ENCODE results near the gene CCNYL1.

CCNYL1 gene

GRCh38 chr2:207766041-207766551, 54.7 kb downstream of the CCNYL1 start:
- no peak for DNase-seq (ENCODE audit: low read depth)

- no peak for DNase-seq (ENCODE audit: low read depth)
These were observed 55.4 kb downstream of the CCNYL1 start for GRCh38 chr2:207766697-207767460.

GRCh38 chr2:207767461-207768167, 56.2 kb downstream of the CCNYL1 start:
- DNase-seq (ENCODE audit: low read depth) = no peak

- DNase-seq (ENCODE audit: low read depth) = no peak
These were observed 56.9 kb downstream of the CCNYL1 start for GRCh38 chr2:207768168-207768865.

- no peak for DNase-seq (ENCODE audit: low read depth)
These were observed 57.6 kb downstream of the CCNYL1 start for GRCh38 chr2:207768866-207769596.

- DNase-seq (ENCODE audit: low read depth) = no peak
These were observed 59.4 kb downstream of the CCNYL1 start for GRCh38 chr2:207770602-207771404.

- DNase-seq (ENCODE audit: low read depth) = no peak
These were observed 60.0 kb downstream of the CCNYL1 start for GRCh38 chr2:207771421-207771820.

GRCh38 chr2:207772081-207772843, 60.8 kb downstream of the CCNYL1 start:
- DNase-seq (ENCODE audit: low read depth) = no peak

- no peak for DNase-seq (ENCODE audit: low read depth)
These were observed 61.4 kb downstream of the CCNYL1 start for GRCh38 chr2:207772844-207773205.

- DNase-seq (ENCODE audit: low read depth) = no peak
These were observed 64.0 kb downstream of the CCNYL1 start for GRCh38 chr2:207775473-207775872.

GRCh38 chr2:207777124-207777523, 65.7 kb downstream of the CCNYL1 start:
- no peak for DNase-seq (ENCODE audit: low read depth)

- DNase-seq (ENCODE audit: low read depth) = no peak
These were observed 67.0 kb downstream of the CCNYL1 start for GRCh38 chr2:207778298-207778882.

- no peak for DNase-seq (ENCODE audit: low read depth)
These were observed 68.1 kb downstream of the CCNYL1 start for GRCh38 chr2:207779523-207779922.

- no peak for DNase-seq (ENCODE audit: low read depth)
These were observed 71.0 kb downstream of the CCNYL1 start for GRCh38 chr2:207782238-207783030.

- no peak for DNase-seq (ENCODE audit: low read depth)
These were observed 72.1 kb downstream of the CCNYL1 start for GRCh38 chr2:207783514-207783913.

- no peak for DNase-seq (ENCODE audit: low read depth)
These were observed 73.5 kb downstream of the CCNYL1 start for GRCh38 chr2:207784898-207785297.

- no peak for DNase-seq (ENCODE audit: low read depth)
These were observed 75.6 kb downstream of the CCNYL1 start for GRCh38 chr2:207787017-207787416.

- no peak for DNase-seq (ENCODE audit: low read depth)
These were observed 76.4 kb downstream of the CCNYL1 start for GRCh38 chr2:207787800-207788199.

GRCh38 chr2:207790898-207791297, 79.5 kb downstream of the CCNYL1 start:
- DNase-seq (ENCODE audit: low read depth) = no peak
